Measurements from ENCODE around the gene MDN1.

MDN1 gene

GRCh38 chr6:89836639-89837222, 17.1 kb upstream of the MDN1 start:
- Histone ChIP-seq H3K27me3 (ENCODE audit: control insufficient read depth in 1 of 2, insufficient read depth in 1 of 2, low read length in 2 of 2) (no peaks in the 10 kb centered on the region), H3K79me1 (replicated peaks; ENCODE audit: low read length, poor library complexity, severe bottlenecking) (peaks cover 20% of the 10 kb centered on the region), H3K18ac (ENCODE audit: low read depth in 1 of 2, low read length in 2 of 2) (no peak overlapping the region), H2BK12ac (ENCODE audit: low read length in 2 of 2) (no peak overlapping the region), H2AFZ (ENCODE audit: low read depth, low read length) (no peak overlapping the region), H3K36me3 (ENCODE audit: control insufficient read depth in 1 of 2, insufficient read depth in 2 of 2, low read depth in 1 of 2, low read length in 2 of 2) (peaks cover 17 to 37% of the 10 kb centered on the region in 2 experiments), H4K91ac (ENCODE audit: low read length) (no peak overlapping the region), H3K23ac (ENCODE audit: low read length in 2 of 2) (no peak overlapping the region), H3K14ac (ENCODE audit: low read length in 2 of 2) (no peak overlapping the region), H2BK5ac (ENCODE audit: low read depth, low read length, poor library complexity, severe bottlenecking) (no peak overlapping the region), H3K9me3 (ENCODE audit: control insufficient read depth, low read length) (no peaks in the 10 kb centered on the region), H2BK120ac (ENCODE audit: low read depth, low read length) (no peak overlapping the region), H3K9ac (ENCODE audit: low read length) (no peak overlapping the region), H3K4ac (ENCODE audit: low read depth in 1 of 2, low read length in 2 of 2) (no peak overlapping the region), H3K27ac (ENCODE audit: low read length, poor library complexity, severe bottlenecking) (no peak overlapping the region), H3K4me2 (ENCODE audit: low read length, poor library complexity, severe bottlenecking) (no peak overlapping the region), H3K4me3 (ENCODE audit: insufficient read depth in 1 of 2, low read depth in 1 of 2, low read length in 2 of 2) (no peak overlapping the region), H3K4me1 (ENCODE audit: control insufficient read depth, insufficient read depth, low read depth, low read length) (peaks cover 1% of the 10 kb centered on the region), H2AK5ac (ENCODE audit: low read length, severe bottlenecking) (no peak overlapping the region), H2BK15ac (ENCODE audit: low read depth, poor library complexity, severe bottlenecking) (no peak overlapping the region), H4K8ac (ENCODE audit: low read length) (no peak overlapping the region)
- WGBS: 97% methylated on average over 8 of the region's 8 CpGs
- DNase-seq: no peak

GRCh38 chr6:89834884-89835792, 15.5 kb upstream of the MDN1 start:
- Histone ChIP-seq H3K4me2 (ENCODE audit: low read length, poor library complexity, severe bottlenecking) (no peak overlapping the region), H3K23ac (ENCODE audit: low read length in 2 of 2) (no peak overlapping the region), H4K91ac (ENCODE audit: low read length) (no peak overlapping the region), H3K4me3 (ENCODE audit: insufficient read depth in 1 of 2, low read depth in 1 of 2, low read length in 2 of 2) (no peak overlapping the region), H3K79me1 (replicated peaks; ENCODE audit: low read length, poor library complexity, severe bottlenecking) (peaks cover 20% of the 10 kb centered on the region), H3K9ac (ENCODE audit: low read length) (no peak overlapping the region), H3K9me3 (ENCODE audit: control insufficient read depth, low read length) (no peaks in the 10 kb centered on the region), H2BK15ac (ENCODE audit: low read depth, poor library complexity, severe bottlenecking) (no peak overlapping the region), H3K14ac (ENCODE audit: low read length in 2 of 2) (no peak overlapping the region), H2BK5ac (ENCODE audit: low read depth, low read length, poor library complexity, severe bottlenecking) (no peak overlapping the region), H3K27ac (ENCODE audit: low read length, poor library complexity, severe bottlenecking) (no peak overlapping the region), H3K36me3 (ENCODE audit: control insufficient read depth in 1 of 2, insufficient read depth in 2 of 2, low read depth in 1 of 2, low read length in 2 of 2) (peaks cover 17 to 32% of the 10 kb centered on the region in 2 experiments), H2BK120ac (ENCODE audit: low read depth, low read length) (no peak overlapping the region), H3K4me1 (ENCODE audit: control insufficient read depth, insufficient read depth, low read depth, low read length) (peaks cover 2% of the 10 kb centered on the region), H2AFZ (ENCODE audit: low read depth, low read length) (no peak overlapping the region), H3K4ac (ENCODE audit: low read depth in 1 of 2, low read length in 2 of 2) (no peak overlapping the region), H4K8ac (ENCODE audit: low read length) (no peak overlapping the region), H2AK5ac (ENCODE audit: low read length, severe bottlenecking) (no peak overlapping the region), H2BK12ac (ENCODE audit: low read length in 2 of 2) (no peak overlapping the region), H3K18ac (ENCODE audit: low read depth in 1 of 2, low read length in 2 of 2) (no peak overlapping the region), H3K27me3 (ENCODE audit: control insufficient read depth in 1 of 2, insufficient read depth in 1 of 2, low read length in 2 of 2) (no peaks in the 10 kb centered on the region)
- 93% methylated on average over 12 of the region's 12 CpGs for WGBS
- DNase-seq: no peak

DNA sequence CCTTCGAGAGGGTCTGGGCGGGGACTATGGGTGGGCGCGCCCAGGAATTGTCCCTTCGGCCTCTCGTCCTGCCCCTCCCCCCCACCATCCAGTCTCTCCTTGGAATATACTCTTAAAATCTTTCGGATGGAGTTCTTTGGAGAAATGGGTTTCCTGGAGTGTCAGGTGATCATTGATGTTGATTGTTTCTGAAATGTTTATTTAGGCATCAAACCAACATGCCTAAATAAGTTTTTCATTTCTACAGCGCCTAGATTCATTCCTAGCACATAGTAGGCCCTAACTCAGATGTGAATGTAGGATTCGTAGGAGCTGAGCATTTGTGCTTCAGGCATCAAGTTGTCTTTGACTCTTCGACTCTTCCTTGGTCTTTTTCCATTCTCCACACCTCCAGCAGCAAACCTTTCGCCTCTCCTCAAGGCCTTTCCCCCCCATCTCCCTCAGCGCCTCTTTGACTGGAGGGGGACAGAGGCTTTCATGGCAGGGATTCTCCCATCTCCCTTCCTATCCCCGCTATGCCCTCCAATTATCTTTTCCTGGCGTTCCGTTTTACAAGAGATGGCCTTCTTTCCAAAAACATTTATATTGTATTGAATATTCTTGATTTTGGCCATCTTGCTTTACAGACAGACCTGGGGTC, 10.7 kb upstream of the MDN1 start:
- Histone ChIP-seq H3K9me3 (ENCODE audit: control insufficient read depth, low read length) (no peaks in the 10 kb centered on the region), H3K4me2 (ENCODE audit: low read length, poor library complexity, severe bottlenecking) (peak overlapping the region; percentile 91), H3K4ac (ENCODE audit: low read depth in 1 of 2, low read length in 2 of 2) (peak overlapping the region; percentile 75 to 80), H3K18ac (ENCODE audit: low read depth in 1 of 2, low read length in 2 of 2) (peak overlapping the region; percentile 58 to 90), H3K23ac (ENCODE audit: low read length in 2 of 2) (no peak overlapping the region), H4K91ac (ENCODE audit: low read length) (peak overlapping the region; percentile 18), H2AK5ac (ENCODE audit: low read length, severe bottlenecking) (no peak overlapping the region), H2BK120ac (ENCODE audit: low read depth, low read length) (peak overlapping the region; percentile 77), H2BK5ac (ENCODE audit: low read depth, low read length, poor library complexity, severe bottlenecking) (no peak overlapping the region), H3K4me1 (ENCODE audit: control insufficient read depth, insufficient read depth, low read depth, low read length) (peaks cover 7% of the 10 kb centered on the region), H3K79me1 (replicated peaks; ENCODE audit: low read length, poor library complexity, severe bottlenecking) (peaks cover 14% of the 10 kb centered on the region), H3K9ac (ENCODE audit: low read length) (peak overlapping the region; percentile 89), H3K27ac (ENCODE audit: low read length, poor library complexity, severe bottlenecking) (no peak overlapping the region), H4K8ac (ENCODE audit: low read length) (peak overlapping the region; percentile 98), H3K14ac (ENCODE audit: low read length in 2 of 2) (peak overlapping the region in 1 of 2 experiments; percentile 89), H2AFZ (ENCODE audit: low read depth, low read length) (peak overlapping the region; percentile 75), H3K36me3 (ENCODE audit: control insufficient read depth in 1 of 2, insufficient read depth in 2 of 2, low read depth in 1 of 2, low read length in 2 of 2) (peaks cover 3 to 16% of the 10 kb centered on the region in 2 experiments), H3K4me3 (ENCODE audit: insufficient read depth in 1 of 2, low read depth in 1 of 2, low read length in 2 of 2) (peak overlapping the region; percentile 98), H2BK12ac (ENCODE audit: low read length in 2 of 2) (no peak overlapping the region), H3K27me3 (ENCODE audit: control insufficient read depth in 1 of 2, insufficient read depth in 1 of 2, low read length in 2 of 2) (no peaks in the 10 kb centered on the region), H2BK15ac (ENCODE audit: low read depth, poor library complexity, severe bottlenecking) (no peak overlapping the region)
- DNase-seq: no peak
- 11% methylated on average over 7 of the region's 15 CpGs for WGBS
